Measurements from ENCODE around the gene PPP1R1C. TPM values are rescaled to one million over a fixed set of nuclear protein-coding genes. Genes with fewer than 3 reads are reported as not detected.

PPP1R1C gene
- total RNA-seq, 1 donor from 2014 or later: 2.0 TPM

DNA sequence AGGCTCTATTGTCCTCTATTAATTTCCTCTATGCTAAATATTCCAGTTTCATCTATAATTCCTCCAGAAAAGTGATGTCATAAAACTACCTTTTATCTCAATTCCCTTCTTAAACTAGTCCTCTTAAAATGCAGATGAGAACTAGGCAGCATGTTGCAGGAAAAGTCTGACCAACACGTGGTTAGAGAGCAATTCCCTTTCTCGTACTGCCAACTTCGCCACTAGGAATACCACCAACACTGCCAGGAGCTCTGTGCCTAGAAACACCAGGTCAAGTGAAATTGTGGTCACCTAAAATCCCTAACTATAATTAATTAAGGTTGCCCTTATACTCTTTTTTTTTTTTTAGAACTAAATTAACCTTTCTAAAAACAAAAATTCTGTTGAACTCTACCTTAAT lies 127.7 kb downstream of the PPP1R1C start:
- DNase-seq (ENCODE audit: low spot score): no peak

GRCh38 chr2:182115258-182115657 lies 129.6 kb downstream of the PPP1R1C start:
- no peak for DNase-seq (ENCODE audit: low spot score)

DNA sequence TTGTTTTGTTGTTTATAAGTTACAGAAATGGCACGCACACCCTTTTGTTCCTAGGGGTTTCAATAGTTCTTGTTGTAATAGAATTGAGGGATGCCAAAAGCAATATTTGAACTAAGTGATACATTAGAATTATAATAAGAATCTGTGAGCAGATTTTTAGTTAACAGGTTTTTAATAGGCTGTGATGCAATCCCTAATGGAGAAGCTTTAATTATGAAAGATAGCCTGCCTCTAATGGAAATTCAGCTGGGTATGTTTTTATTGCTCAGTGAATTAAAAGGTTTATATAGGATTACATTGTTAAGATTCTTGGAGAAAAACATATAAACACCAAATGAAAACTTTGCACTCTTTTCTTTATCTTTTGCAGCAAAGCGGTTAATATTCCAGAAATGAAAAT lies 131.1 kb downstream of the PPP1R1C start:
- no peak for DNase-seq (ENCODE audit: low spot score)

DNA sequence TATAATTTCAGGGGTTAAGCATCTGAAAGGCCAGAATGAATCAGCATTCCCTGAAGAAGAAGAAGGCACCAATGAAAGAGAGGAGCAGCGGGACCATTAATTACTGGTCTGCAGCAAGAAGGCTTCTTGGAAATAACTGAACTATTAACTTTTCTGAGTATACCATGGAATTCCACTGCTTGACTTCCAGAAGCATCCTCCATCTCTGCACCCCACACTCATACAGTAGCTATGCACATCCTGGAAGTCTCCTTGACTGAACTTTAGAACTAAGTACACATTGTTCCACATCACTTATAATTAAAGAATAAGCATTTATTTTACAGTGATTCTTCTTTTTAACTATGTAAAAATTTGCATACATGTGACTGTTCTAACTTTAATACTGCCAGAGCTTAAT lies 131.5 kb downstream of the PPP1R1C start:
- DNase-seq (ENCODE audit: low spot score): no peak

DNA sequence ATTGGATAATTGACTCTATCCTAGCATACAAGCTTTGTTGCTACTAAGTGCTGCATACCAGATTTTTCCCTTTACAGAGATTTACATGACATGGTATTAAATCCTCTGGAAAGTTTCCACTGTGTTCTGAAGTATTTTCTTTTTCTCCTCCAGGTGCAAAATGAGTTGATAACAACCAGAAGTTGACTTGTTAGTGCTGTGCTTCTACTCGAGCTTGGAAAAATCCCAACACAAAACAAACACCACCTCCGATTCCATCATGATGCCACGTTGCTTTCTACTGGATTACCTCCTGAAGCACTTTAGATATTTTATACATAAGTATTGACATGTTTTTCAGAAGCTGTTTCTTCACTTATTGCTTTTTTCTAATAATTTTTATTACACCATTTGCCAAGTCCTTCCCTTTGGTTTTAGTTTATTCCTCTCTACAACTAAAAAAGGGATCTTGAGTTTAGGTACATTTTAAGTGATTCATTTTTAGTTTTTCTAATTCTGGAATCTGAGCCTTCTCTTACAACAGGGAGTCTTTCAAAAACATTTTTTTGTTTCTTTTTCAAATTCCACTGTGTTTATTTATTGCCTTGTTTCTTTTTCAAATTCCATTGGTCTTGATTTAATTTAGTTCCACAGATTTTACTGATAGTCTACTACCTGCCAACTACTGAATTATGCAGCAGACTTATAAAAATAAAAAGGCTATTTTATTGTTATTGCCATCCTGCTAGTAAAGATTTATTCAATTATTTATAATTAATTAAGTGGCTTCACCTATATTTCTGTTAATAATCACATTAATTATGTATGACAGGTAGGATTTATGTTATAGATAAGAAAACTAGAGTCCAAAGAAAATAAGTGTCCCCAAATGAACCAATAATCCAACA lies 143.4 kb downstream of the PPP1R1C start:
- no peak for DNase-seq (ENCODE audit: low spot score)

DNA sequence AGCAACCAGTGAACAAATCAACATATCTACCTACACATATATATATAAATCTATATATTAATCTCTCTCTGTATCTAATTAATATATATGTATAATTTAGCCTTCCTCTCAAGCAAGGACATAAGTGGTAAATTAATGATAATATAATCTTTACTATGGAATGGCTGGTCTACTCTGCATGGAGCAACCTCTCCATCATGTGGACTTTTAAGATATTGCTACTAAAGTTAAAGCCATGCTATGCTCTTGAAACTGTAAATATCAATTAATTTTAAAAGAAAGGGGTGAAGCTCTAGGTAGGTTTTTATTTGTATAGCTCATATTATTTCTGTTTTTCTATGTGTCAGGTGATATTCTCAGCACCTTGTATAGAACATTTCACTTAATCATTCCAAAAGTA lies 147.0 kb downstream of the PPP1R1C start:
- no peak for DNase-seq (ENCODE audit: low spot score)

DNA sequence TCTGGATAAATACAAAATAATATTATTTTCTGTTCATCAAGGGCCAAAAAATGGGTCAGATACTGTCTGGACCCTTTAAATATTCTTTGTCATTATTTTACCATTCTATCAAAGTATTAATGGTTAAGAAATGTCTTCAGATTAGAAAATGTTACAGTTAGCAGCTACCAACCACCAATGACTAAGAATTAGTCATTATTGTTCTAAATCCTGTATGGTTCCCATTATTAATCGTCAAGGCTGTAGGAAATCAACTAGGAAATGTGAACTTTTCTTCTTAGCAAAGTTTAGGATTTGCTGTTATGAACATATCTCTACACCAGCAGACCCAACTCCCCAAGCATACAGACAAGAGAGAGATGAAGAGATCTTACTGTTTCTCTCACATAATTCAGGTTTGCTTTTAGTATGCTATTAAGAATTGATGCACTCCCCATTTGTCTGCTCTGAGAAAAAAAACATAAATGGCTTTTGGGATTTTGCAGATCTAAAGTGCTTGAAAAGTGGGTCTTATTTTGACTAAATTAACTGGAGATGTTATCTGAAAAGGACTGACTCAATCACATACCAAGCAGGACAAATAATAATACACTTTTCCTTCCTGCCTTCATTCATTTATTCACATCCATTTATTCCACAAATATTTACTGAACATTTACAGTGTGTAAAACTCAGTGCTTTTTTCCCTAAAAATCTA lies 147.7 kb downstream of the PPP1R1C start:
- no peak for DNase-seq (ENCODE audit: low spot score)

DNA sequence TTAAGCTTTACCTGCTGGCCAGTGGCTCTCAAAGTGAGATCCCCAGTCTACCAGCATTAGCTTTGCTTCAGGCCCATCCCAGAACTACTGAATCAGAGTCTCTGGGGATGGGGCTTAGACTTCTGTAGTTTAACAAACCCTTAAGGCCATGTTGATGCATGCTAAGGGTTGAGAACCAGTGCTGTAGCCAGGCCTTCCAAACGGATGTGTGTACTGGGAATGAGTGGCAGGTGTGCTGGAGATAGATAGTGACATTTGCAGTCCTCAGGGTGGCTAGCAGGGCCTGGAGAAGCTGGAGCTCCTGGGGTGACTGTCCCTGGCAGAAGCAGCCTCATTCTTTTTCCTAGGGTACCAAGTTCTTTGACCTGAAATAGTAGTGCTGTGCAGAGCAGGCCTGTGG lies 148.5 kb downstream of the PPP1R1C start:
- no peak for DNase-seq (ENCODE audit: low spot score)

DNA sequence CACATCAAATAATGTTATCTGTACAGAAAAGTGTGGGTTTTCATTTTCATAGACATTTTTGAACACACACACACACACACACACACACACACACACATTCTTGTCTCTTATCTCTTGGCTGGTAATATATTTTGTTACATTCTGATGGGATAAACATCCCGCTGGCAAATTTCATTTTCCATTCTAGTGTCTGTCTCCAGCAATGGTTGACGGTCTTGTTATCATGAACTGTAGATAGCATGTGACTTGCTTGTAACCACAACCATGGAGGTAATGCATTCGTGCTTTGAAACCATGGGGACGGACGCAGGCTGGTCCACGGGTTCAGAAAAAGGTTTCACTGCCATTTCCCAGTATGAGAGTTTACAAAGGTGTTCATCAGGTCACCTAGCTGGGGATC lies 156.4 kb downstream of the PPP1R1C start:
- DNase-seq (ENCODE audit: low spot score): no peak

- no peak for DNase-seq (ENCODE audit: low spot score)
These were observed 158.6 kb downstream of the PPP1R1C start for GRCh38 chr2:182144041-182144775.

- DNase-seq (ENCODE audit: low spot score): no peak
These were observed 159.1 kb downstream of the PPP1R1C start for GRCh38 chr2:182144776-182145165.

DNA sequence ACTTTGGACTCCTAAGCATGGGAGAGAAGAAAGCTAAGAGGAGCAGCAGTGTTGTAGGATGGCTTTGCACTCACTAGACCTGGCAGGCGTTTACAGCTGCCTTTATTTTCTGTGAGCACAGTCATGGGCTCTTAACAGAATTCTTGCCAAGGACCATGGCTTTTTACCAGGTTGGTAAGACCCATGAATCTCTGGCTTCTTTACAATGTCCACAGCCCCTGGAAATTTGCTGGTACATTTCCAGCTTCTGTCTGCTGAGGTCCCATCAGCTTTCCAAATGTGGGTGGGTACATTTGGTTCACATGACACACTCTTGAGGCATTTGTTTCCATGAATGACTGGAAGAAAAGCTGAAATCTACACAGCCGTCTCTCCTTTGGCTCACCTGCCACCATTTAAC lies 162.7 kb downstream of the PPP1R1C start:
- no peak for DNase-seq (ENCODE audit: low spot score)

GRCh38 chr2:182163878-182164277 lies 178.2 kb downstream of the PPP1R1C start:
- DNase-seq (ENCODE audit: low spot score): no peak

DNA sequence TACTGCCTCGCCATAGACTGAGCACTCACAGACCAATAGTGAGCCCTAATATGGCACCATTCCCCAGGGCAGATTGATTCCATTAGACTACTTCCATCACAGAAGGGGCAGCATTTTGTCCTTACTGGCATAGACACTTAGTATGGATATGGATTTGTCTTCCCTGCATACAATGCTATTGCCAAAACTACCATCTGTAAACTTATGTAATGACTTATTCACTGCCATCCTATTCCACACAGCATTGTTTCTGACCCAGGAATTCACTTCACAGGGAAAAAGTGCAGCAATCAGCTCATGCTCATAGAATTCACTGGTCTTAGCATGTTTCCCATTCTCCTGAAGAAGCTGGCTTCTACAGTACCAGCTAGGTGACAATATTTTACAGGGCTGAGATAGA lies 179.0 kb downstream of the PPP1R1C start:
- no peak for DNase-seq (ENCODE audit: low spot score)

- no peak for DNase-seq (ENCODE audit: low spot score)
These were observed 179.5 kb downstream of the PPP1R1C start for GRCh38 chr2:182165202-182165601.

- DNase-seq (ENCODE audit: low spot score): no peak
These were observed 180.8 kb downstream of the PPP1R1C start for GRCh38 chr2:182166406-182166805.

DNA sequence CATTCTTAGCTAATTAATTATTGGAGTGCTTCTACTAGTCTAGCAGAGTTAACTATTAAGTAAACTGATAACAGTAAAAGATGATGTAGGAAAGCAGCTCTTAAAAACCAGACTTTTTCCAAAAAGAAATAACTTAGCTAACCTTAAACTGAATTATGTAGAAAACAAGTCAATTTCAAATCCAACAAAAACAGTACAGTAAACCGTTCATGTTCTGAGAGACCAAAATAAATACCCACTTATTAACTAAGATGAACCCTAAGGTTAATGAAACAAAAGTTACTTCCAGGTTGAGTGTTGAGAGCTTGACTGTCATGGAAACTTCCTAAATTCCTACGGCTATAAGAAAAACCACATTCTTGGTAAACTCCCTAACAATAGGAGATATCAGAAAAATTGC lies 181.2 kb downstream of the PPP1R1C start:
- no peak for DNase-seq (ENCODE audit: low spot score)

Other genes with a start within 250 kb of the PPP1R1C start
- 108 TPM for gene ITPRID2, start 94.1 kb upstream of the PPP1R1C start, total RNA-seq

Data from ureter (tissue), 1 donor.